Esophagus squamous epithelium (tissue), 5 donors: ENCODE data around the gene LRRC4C. TPM values are rescaled to one million over a fixed set of nuclear protein-coding genes. Genes with fewer than 3 reads are reported as not detected.
A peak's percentile ranks its signal among the peaks of the same experiment; 100 is the strongest.

Experiments
- DNase-seq: peaks from one replicate; lab custom pipeline; 2025; lab: John Stamatoyannopoulos, UW
- H3K27ac ChIP-seq, 4 donors: fragments of 200-600 bp; sonication (generic); one replicate each; pipeline ENCODE4 v1.5.1; 2016 to 2019; ENCODE audit warnings: mild to moderate bottlenecking in 1 of 4
- H3K27me3 ChIP-seq, 4 donors: fragments of 200-600 bp; sonication (generic); 1 replicate in 3 of 4; 2 replicates in 1 of 4; pipeline versions ENCODE4 v1.5.1 to v1.6.0; 2017 to 2021; ENCODE audit warnings: antibody characterized with exemption in 1 of 4
- H3K36me3 ChIP-seq, 3 donors: fragments of 200-600 bp; sonication (generic); one replicate each; pipeline ENCODE4 v1.5.1; 2016 to 2019
- H3K4me1 ChIP-seq, 3 donors: fragments of 200-600 bp; sonication (generic); one replicate each; pipeline ENCODE4 v1.5.1; 2017 to 2019
- H3K4me3 ChIP-seq, 4 donors: fragments of 200-600 bp; sonication (generic); 1 replicate in 3 of 4; 2 replicates in 1 of 4; pipeline ENCODE4 v1.5.1; 2016 to 2019; ENCODE audit warnings: mild to moderate bottlenecking in 2 of 4, moderate library complexity in 1 of 4
- H3K9me3 ChIP-seq, 3 donors: fragments of 200-600 bp; sonication (generic); one replicate each; pipeline ENCODE4 v1.5.1; 2016 to 2019
- POLR2A ChIP-seq, 4 donors: fragments of 450-650 bp; IDR thresholded peaks; one replicate each; pipeline ENCODE4 v1.6.1; 2017; ENCODE audit warnings: antibody characterized with exemption in 4 of 4, mild to moderate bottlenecking in 4 of 4, moderate library complexity in 3 of 4
- WGBS, 2 donors: methylation state at CpG; one replicate each; pipeline ENCODE4 v1.1.5; 2018; 5-methylcytosine and 5-hydroxymethylcytosine counted together
- intact Hi-C: fragments of 100-400 bp; cut with DNase I; formaldehyde crosslinking; loops from one replicate; pipeline ENCODE4 v1.15.0; 2022
- total RNA-seq, 4 donors: library from RNA; depleted of rRNA; stranded (reverse); fragments of >200 nt; gene quantifications; one replicate each; pipeline ENCODE4 v1.1.0, GENCODE V29; 2016
- TF ChIP-seq, protein P1 (sequence below), 6 experiments: fragments of 450-650 bp in 4 of 6; fragments of 200-600 bp in 2 of 6; sonication (generic) in 2 of 6; IDR thresholded peaks; one replicate each; pipeline ENCODE4 v1.5.1; 2016 to 2019; ENCODE audit warnings: antibody characterized with exemption in 6 of 6, mild to moderate bottlenecking in 4 of 6, moderate library complexity in 4 of 6
- donor health status: DM: yes; HTN: yes; CAD: no.

Gene LRRC4C
- total RNA-seq, 4 donors from 2014 or later = 0.09 to 0.38 (median 0.30) TPM; not detected in 1

GRCh38 chr11:40295466-40295865 is 1164.0 kb downstream of the LRRC4C start:
- Histone ChIP-seq H3K4me1 (peaks cover 0 to 14% (median 0%) of the 10 kb centered on the region in 3 donors), H3K27me3 (peaks cover 0 to 21% (median 0%) of the 10 kb centered on the region in 4 donors), H3K4me3 (no peak overlapping the region), H3K27ac (no peak overlapping the region), H3K9me3 (no peaks in the 10 kb centered on the region), H3K36me3 (no peaks in the 10 kb centered on the region)
- TF ChIP-seq, protein P1, sequence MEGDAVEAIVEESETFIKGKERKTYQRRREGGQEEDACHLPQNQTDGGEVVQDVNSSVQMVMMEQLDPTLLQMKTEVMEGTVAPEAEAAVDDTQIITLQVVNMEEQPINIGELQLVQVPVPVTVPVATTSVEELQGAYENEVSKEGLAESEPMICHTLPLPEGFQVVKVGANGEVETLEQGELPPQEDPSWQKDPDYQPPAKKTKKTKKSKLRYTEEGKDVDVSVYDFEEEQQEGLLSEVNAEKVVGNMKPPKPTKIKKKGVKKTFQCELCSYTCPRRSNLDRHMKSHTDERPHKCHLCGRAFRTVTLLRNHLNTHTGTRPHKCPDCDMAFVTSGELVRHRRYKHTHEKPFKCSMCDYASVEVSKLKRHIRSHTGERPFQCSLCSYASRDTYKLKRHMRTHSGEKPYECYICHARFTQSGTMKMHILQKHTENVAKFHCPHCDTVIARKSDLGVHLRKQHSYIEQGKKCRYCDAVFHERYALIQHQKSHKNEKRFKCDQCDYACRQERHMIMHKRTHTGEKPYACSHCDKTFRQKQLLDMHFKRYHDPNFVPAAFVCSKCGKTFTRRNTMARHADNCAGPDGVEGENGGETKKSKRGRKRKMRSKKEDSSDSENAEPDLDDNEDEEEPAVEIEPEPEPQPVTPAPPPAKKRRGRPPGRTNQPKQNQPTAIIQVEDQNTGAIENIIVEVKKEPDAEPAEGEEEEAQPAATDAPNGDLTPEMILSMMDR (IDR thresholded peaks at IDR 0.05) = no peak
- TF ChIP-seq POLR2A (IDR thresholded peaks at IDR 0.05) = no peak
- DNase-seq = no peak
- WGBS, 2 donors = 26 to 27% methylated on average over 4 of the region's 4 CpGs
- intact Hi-C loops = no loop called here

DNA sequence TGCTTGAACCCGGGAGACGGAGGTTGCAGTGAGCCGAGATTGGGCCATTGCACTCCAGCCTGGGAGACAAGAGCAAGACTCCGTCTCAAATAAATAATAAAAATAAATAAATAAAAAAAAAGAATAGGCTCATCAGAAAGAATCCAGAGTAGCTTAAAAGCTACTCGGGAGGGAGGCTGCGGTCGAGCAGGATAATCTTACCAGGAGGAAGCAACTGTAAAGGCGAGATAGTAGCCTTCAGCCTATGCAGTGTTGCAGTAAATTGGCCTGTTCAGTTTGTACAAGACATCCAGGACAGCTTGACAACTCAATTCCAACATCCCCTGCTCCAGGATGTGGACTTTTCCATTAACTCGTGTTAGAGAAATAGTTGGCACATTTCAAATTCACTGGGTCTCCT is 1164.7 kb downstream of the LRRC4C start:
- Histone ChIP-seq H3K36me3 (no peaks in the 10 kb centered on the region), H3K9me3 (no peaks in the 10 kb centered on the region), H3K4me3 (no peak overlapping the region), H3K27me3 (peaks cover 0 to 21% (median 0%) of the 10 kb centered on the region in 4 donors), H3K27ac (no peak overlapping the region), H3K4me1 (peaks cover 0 to 14% (median 0%) of the 10 kb centered on the region in 3 donors)
- no peak for TF ChIP-seq POLR2A (IDR thresholded peaks at IDR 0.05)
- TF ChIP-seq, protein P1 (IDR thresholded peaks at IDR 0.05) = no peak
- DNase-seq = no peak
- 71 to 73% methylated on average over 9 of the region's 9 CpGs for WGBS, 2 donors
- intact Hi-C loops = no loop called here

GRCh38 chr11:40294349-40294735 is 1165.1 kb downstream of the LRRC4C start:
- no peak overlapping the region for H3K4me3 ChIP-seq
- TF ChIP-seq POLR2A (IDR thresholded peaks at IDR 0.05) = no peak
- no peaks in the 10 kb centered on the region for H3K36me3 ChIP-seq
- WGBS, 2 donors = 87 to 92% methylated on average over 8 to 11 of the region's 13 CpGs
- peaks cover 0 to 14% (median 0%) of the 10 kb centered on the region in 3 donors for H3K4me1 ChIP-seq
- H3K27ac ChIP-seq = no peak overlapping the region
- H3K9me3 ChIP-seq = no peaks in the 10 kb centered on the region
- intact Hi-C loops = no loop called here
- no peak for DNase-seq
- peaks cover 0 to 21% (median 0%) of the 10 kb centered on the region in 4 donors for H3K27me3 ChIP-seq

DNA sequence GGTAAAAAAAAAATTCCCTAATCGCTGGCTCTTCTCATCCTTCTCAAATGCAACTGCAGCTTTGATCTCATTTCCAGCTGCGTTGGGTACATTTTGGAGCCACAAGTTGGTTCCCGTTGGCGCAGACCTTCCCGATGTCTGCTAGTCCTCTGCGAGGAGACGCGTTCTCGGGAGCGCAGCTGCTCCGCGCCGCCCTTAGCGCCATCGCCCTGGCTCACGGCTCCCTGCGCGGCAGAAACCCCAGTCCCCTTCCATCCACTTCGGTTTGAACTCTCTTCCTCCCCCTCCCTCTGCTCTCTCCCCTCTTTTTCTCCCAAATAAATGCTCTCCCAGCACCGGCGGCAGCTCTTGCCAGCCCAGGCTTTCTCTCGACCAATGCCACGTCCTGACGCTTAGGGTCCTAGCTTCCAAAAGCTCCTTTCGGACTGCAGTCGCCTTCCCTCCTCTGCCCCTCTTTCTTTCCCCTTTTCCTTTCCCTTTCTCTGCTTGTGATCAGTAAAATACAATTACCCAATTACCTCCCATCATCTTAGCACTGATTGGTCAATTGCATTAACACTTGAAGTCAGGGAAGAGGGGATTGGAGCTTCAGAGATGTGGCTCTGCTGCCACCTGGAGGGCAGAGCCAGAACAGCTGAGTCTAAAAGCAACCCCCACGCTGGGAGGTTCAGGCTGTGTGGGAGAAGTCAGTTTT is 1165.7 kb downstream of the LRRC4C start:
- intact Hi-C loops = no loop called here
- Histone ChIP-seq H3K27ac (peak overlapping the region; percentile 24 to 61 (median 35)), H3K9me3 (no peaks in the 10 kb centered on the region), H3K4me3 (peak overlapping the region; percentile 14 to 56 (median 42)), H3K36me3 (no peaks in the 10 kb centered on the region), H3K27me3 (peaks cover 0 to 21% (median 0%) of the 10 kb centered on the region in 4 donors), H3K4me1 (peaks cover 0 to 14% (median 0%) of the 10 kb centered on the region in 3 donors)
- DNase-seq = no peak
- no peak for TF ChIP-seq POLR2A (IDR thresholded peaks at IDR 0.05)
- TF ChIP-seq, protein P1 (IDR thresholded peaks at IDR 0.05) = peak; percentile 13 to 75 (median 61)
- 6 to 9% methylated on average over 27 of the region's 27 CpGs for WGBS, 2 donors

GRCh38 chr11:40292721-40293508 is 1166.5 kb downstream of the LRRC4C start:
- Histone ChIP-seq H3K36me3 (no peaks in the 10 kb centered on the region), H3K4me3 (peak overlapping the region; percentile 14 to 56 (median 42)), H3K27ac (peak overlapping the region in 2 of 4 donors; percentile 43 to 61), H3K9me3 (no peaks in the 10 kb centered on the region), H3K4me1 (peaks cover 0 to 14% (median 0%) of the 10 kb centered on the region in 3 donors), H3K27me3 (peaks cover 0 to 21% (median 0%) of the 10 kb centered on the region in 4 donors)
- WGBS, 2 donors = 7 to 9% methylated on average over 26 to 31 of the region's 37 CpGs
- intact Hi-C loops = no loop called here
- TF ChIP-seq, protein P1 (IDR thresholded peaks at IDR 0.05) = no peak
- no peak for TF ChIP-seq POLR2A (IDR thresholded peaks at IDR 0.05)
- DNase-seq = no peak
